GM18951 (cell line): Measurements from ENCODE around the gene PELI2.

Experiments used
- POLR2A ChIP-seq: IDR thresholded peaks from 4 replicates; pipeline ENCODE4 v1.6.1; 2011; ENCODE audit warnings: mild to moderate bottlenecking; ENCODE audit not compliant: insufficient read length, insufficient read depth; ENCODE audit errors: extremely low read depth
- in situ Hi-C: fragments of 300-500 bp; cut with MboI; formaldehyde crosslinking; loops from one replicate; pipeline ENCODE4 v1.12.0; 2022; ENCODE audit warnings: low sequenced_read_pairs, mixed read lengths, inconsistent platforms; ENCODE audit not compliant: unreplicated experiment

The PELI2 gene

DNA sequence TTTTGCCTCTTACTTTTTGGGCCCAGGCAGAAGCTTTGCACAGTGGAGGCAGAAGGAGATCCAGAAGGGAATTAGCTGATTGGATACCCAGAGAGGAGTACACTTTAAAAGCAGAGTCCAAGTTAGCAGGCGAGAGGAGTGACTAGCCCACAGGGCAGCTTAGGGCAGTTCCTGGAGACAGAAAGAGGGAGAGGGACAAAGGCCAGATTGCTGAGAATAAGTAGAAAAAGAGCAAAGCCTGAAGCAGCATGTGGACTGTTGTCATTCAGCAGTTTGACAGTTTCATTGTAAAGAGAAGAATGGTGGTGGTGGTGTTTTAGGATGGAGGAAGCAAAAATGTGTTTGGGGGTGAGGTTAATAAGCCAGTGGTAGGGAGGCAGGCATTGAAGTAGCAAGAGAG is 95.1 kb downstream of the PELI2 start:
- in situ Hi-C loops = no loop called here

DNA sequence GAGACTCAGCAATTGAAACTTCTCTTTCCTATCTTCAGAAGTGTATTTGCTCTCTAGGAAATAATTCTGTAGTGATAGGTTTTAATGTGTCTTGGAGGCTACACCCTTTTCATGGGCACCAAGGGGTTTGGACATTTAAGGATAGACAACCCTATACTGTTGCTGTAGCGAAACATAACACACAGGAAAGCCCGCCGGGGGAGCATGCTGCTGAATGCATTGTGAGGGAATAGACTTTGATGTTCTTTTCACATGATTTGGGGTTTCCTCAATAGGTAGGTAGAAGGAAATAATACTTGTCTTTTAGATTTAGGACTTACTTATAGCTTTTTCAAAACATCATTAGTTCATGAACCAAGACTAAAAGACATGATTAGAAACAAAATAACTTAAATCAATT is 97.0 kb downstream of the PELI2 start:
- in situ Hi-C loops = no loop called here
- no peak for TF ChIP-seq POLR2A

More for the DNA sequence above, 95.1 kb downstream of the PELI2 start:
- no peak for TF ChIP-seq POLR2A

DNA sequence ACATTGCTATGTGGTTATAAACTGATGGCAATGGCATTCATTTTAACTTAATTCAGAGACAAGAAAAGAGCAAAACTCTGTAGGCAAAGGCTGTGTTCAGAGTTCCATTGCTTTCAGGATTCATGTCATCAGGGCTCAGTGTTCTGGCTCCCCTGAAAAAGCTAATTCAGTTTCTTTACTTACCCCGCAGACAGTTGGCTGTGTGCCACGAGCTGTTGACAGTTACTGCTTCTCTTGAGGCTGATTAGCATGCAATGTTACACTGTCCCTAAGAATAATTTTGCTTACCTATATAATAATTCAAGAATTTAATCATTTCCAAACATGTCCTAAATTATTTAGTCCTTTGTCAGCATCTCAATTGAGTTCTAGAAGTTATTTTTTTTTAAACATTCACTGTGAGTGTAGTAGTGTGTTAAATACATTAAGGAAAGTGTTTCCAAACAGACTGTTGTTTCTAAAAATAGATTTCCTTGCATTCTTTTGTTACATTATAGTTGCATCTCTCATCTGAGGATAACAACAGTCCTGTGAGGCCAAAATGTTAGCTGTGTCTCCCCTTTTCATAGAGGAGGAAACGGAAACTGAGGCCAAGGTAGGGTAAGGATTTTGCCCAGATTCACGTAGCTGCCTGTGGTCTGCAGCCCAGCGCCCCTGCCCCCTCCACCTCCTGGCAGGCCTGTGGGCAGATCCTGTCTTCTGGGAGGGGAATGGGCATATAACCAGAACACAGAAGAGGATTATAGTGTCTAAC is 98.6 kb downstream of the PELI2 start:
- TF ChIP-seq POLR2A = no peak
- in situ Hi-C loops = no loop called here

GRCh38 chr14:56217380-56218045 is 99.3 kb downstream of the PELI2 start:
- TF ChIP-seq POLR2A = no peak
- in situ Hi-C loops = no loop called here

- in situ Hi-C loops = no loop called here
- no peak for TF ChIP-seq POLR2A
These were observed 101.6 kb downstream of the PELI2 start for GRCh38 chr14:56219666-56220413.

GRCh38 chr14:56221382-56222128 is 103.3 kb downstream of the PELI2 start:
- in situ Hi-C loops = no loop called here
- no peak for TF ChIP-seq POLR2A

DNA sequence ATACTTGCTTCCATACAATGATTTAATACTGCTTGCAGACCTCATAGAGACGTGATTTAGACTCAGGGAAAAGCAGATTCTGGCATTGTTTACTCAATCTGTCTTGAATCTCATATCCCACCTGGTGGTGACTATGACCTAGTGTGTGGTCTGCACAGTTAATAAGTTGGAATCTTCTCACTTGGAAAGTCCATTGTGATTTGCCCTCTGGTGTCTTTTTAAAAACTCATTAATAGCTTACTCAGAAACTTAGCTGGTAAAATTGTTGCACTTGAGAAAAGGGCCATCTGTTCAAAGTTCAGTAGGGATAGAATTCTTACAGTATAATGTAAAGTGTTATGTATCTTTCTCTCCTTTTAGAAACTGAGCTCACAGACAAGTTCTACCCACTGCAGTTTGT is 106.0 kb downstream of the PELI2 start:
- in situ Hi-C loops = no loop called here
- TF ChIP-seq POLR2A = no peak

DNA sequence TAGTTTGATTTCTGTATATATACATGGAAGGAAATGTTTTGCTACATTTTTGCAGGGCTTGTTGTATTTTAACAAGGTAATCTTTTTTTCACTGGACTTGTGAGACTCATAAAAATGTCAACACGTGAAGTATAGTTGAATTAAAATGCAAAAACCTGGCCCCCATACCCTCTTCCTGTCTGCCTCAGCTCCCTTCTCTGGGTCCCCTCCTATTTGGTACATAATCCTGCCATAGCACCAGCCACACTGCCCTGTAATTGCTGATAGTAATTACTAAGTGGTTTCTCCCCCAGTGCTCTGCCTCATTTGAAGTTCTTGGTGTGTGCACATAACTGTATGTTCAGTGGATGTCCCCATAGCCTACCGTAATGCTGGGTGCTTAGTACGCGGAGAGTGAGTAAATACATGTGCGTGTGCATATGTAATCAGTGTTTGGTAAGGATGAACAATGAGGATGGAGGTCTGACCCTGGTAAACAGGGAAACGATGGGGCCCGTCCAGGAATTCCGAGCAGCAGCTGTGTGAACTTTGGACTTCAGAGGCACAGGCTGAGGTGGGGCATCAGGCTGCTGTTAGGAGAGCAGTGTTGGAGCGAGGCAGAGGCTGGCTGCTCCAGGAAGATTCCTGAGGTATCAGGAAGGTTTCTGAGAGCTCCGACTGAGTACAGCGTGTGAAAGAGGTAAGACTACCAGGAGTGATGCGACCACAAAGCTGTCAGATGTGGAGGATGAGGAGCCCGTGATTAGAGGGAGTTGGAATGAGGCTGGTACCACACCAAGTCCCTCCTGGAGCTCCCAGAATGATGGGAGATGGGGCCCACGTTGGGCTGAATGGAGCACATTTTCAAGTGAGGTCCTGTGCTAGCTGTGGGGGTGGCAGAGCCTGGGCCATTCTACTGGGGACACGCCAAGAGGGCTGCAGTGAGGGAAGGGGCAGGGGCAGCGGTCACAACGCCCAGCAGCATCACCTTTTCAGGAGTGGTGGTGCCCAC is 106.8 kb downstream of the PELI2 start:
- in situ Hi-C loops = no loop called here
- TF ChIP-seq POLR2A = no peak

DNA sequence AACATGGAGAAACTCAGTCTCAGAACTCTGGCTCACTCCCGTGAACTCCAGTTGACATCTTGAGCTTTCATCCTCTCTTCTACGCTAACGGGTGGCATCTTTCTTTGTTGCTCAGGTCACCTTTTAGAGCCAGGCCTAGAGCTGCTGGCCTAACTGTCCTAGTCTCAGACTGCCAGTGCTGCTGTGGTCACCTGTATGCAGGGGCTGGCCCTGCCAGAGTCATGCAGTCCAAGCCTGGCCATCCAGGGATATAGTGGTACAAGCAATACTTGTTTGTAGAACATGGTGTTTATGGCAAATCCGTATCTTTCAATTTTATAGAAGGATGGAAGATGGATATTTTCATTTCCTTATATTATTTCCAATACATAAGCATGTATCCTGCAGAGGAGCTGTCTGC is 117.2 kb downstream of the PELI2 start:
- in situ Hi-C loops = no loop called here
- no peak for TF ChIP-seq POLR2A

GRCh38 chr14:56237398-56237797 is 119.2 kb downstream of the PELI2 start:
- in situ Hi-C loops = no loop called here

GRCh38 chr14:56241461-56241860 is 123.2 kb downstream of the PELI2 start:
- in situ Hi-C loops = no loop called here
- no peak for TF ChIP-seq POLR2A

More at GRCh38 chr14:56237398-56237797, 119.2 kb downstream of the PELI2 start:
- no peak for TF ChIP-seq POLR2A

DNA sequence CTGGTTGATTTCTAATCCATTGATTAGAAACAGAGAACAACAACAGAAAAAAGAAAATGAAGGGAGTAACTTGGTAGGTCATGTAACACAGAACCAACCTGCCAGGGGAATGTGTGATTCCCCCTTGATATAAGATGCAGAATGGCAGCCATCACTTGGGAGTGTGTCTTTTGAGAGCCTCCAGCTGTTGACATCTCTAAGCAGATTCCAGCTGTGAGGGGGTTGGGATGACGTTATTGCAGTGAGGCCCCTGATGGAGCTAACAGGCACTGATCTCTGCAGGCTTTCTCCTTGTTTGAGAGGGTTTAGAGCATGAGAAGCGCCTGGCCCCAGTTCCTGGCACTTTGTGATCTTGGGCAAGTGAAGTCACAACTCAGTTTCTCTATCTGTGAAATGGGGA is 124.9 kb downstream of the PELI2 start:
- in situ Hi-C loops = no loop called here
- no peak for TF ChIP-seq POLR2A
